HG02763 (cell line): ENCODE measurements around the gene DPYSL4.

ENCODE experiments used
- ATAC-seq: cut with Tn5 transposase; IDR thresholded peaks from one replicate; pipeline ENCODE4 v1.9.1; 2021; ENCODE audit warnings: mild to moderate bottlenecking, moderate library complexity; ENCODE audit not compliant: unreplicated experiment

The DPYSL4 gene

GRCh38 chr10:132176623-132177500 is 9.9 kb upstream of the DPYSL4 start:
- ATAC-seq, result no peak

GRCh38 chr10:132178046-132178445 is 8.7 kb upstream of the DPYSL4 start:
- ATAC-seq, result no peak

- no peak for ATAC-seq
These were observed 7.8 kb upstream of the DPYSL4 start for GRCh38 chr10:132178672-132179545.

GRCh38 chr10:132179551-132180392 is 7.0 kb upstream of the DPYSL4 start:
- ATAC-seq, result no peak

GRCh38 chr10:132180736-132181135 is 6.0 kb upstream of the DPYSL4 start:
- ATAC-seq, result no peak

- no peak for ATAC-seq
These were observed 4.9 kb upstream of the DPYSL4 start for GRCh38 chr10:132181691-132182425.

GRCh38 chr10:132182591-132182990 is 4.2 kb upstream of the DPYSL4 start:
- ATAC-seq, result no peak

- ATAC-seq, result no peak
These were observed 3.7 kb upstream of the DPYSL4 start for GRCh38 chr10:132183046-132183445.

GRCh38 chr10:132184816-132185593 is 1.7 kb upstream of the DPYSL4 start:
- ATAC-seq, result no peak

GRCh38 chr10:132185601-132186487 is 904 bp upstream of the DPYSL4 start:
- ATAC-seq, result no peak

- no peak for ATAC-seq
These were observed 836 bp downstream of the DPYSL4 start for GRCh38 chr10:132187430-132188138.

GRCh38 chr10:132188331-132188730 is 1.6 kb downstream of the DPYSL4 start:
- ATAC-seq, result no peak

GRCh38 chr10:132189016-132189415 is 2.3 kb downstream of the DPYSL4 start:
- ATAC-seq, result no peak

GRCh38 chr10:132189810-132190422 is 3.2 kb downstream of the DPYSL4 start:
- ATAC-seq, result no peak

GRCh38 chr10:132192076-132192975 is 5.6 kb downstream of the DPYSL4 start:
- no peak for ATAC-seq

- ATAC-seq, result no peak
These were observed 6.4 kb downstream of the DPYSL4 start for GRCh38 chr10:132192991-132193665.
